OCI-LY3 (cell line): ENCODE measurements around the gene NUP98.

Experiments used
- H2AFZ ChIP-seq: fragments of 200-600, 300-600 bp; shearing (Covaris generic); 2 replicates; pipeline ENCODE4 v1.6.0; 2014; ENCODE audit warnings: antibody characterized with exemption, low read depth, low read length
- H3K27ac ChIP-seq: fragments of 200-600, 300-600 bp; sonication (generic); 2 replicates; pipeline ENCODE4 v1.5.1; 2014; ENCODE audit warnings: mild to moderate bottlenecking, low read length, moderate library complexity, mixed read lengths
- H3K27me3 ChIP-seq: fragments of 200-600, 300-600 bp; sonication (generic); 2 replicates; pipeline ENCODE4 v1.6.1; 2014; ENCODE audit warnings: low read depth, low read length, mixed read lengths
- H3K36me3 ChIP-seq: fragments of 200-600, 300-600 bp; sonication (generic); replicated peaks from 2 replicates; pipeline ENCODE3; 2014; ENCODE audit warnings: low read depth, low read length, mixed read lengths
- H3K4me1 ChIP-seq: fragments of 300-600, 200-600 bp; sonication (generic); 2 replicates; pipeline ENCODE4 v1.6.1; 2014; ENCODE audit warnings: low read length, mixed read lengths
- H3K4me2 ChIP-seq: fragments of 200-600, 300-600 bp; sonication (generic); 2 replicates; pipeline ENCODE4 v1.6.1; 2014; ENCODE audit warnings: low read length, mixed read lengths
- H3K4me3 ChIP-seq: fragments of 300-600, 200-600 bp; sonication (generic); 2 replicates; pipeline ENCODE4 v1.5.1; 2014; ENCODE audit warnings: antibody characterized with exemption, mild to moderate bottlenecking, low read length, moderate library complexity
- H3K79me2 ChIP-seq: fragments of 300-600, 200-600 bp; shearing (Covaris generic); 2 replicates; pipeline ENCODE4 v1.6.1; 2014; ENCODE audit warnings: mild to moderate bottlenecking, low read length, mixed read lengths
- H3K9ac ChIP-seq: fragments of 300-600, 200-600 bp; shearing (Covaris generic); 2 replicates; pipeline ENCODE4 v1.6.0; 2014; ENCODE audit warnings: mild to moderate bottlenecking, low read length, moderate library complexity
- H3K9me3 ChIP-seq: fragments of 200-600, 300-600 bp; shearing (Covaris generic); 2 replicates; pipeline ENCODE4 v1.6.1; 2014; ENCODE audit warnings: low read length, mixed read lengths; ENCODE audit not compliant: insufficient read depth
- H4K20me1 ChIP-seq: fragments of 200-600, 300-600 bp; sonication (generic); 2 replicates; pipeline ENCODE4 v1.6.1; 2016; ENCODE audit warnings: low read length, mixed read lengths; ENCODE audit not compliant: insufficient read depth
- EZH2phosphoT487 ChIP-seq: fragments of 200-600 bp; shearing (Covaris generic); IDR thresholded peaks from 2 replicates; pipeline ENCODE4 v1.6.1; 2018; ENCODE audit warnings: antibody characterized with exemption, mixed run types, low read depth
- TF ChIP-seq, protein P1 (sequence below): fragments of 200-600, 300-600 bp; sonication (generic); IDR thresholded peaks from 2 replicates; pipeline ENCODE4 v1.5.1; 2014; ENCODE audit warnings: antibody characterized with exemption, low read length, low read depth

NUP98 gene

GRCh38 chr11:3707176-3707575 is 90.2 kb downstream of the NUP98 start:
- TF ChIP-seq, protein P1, sequence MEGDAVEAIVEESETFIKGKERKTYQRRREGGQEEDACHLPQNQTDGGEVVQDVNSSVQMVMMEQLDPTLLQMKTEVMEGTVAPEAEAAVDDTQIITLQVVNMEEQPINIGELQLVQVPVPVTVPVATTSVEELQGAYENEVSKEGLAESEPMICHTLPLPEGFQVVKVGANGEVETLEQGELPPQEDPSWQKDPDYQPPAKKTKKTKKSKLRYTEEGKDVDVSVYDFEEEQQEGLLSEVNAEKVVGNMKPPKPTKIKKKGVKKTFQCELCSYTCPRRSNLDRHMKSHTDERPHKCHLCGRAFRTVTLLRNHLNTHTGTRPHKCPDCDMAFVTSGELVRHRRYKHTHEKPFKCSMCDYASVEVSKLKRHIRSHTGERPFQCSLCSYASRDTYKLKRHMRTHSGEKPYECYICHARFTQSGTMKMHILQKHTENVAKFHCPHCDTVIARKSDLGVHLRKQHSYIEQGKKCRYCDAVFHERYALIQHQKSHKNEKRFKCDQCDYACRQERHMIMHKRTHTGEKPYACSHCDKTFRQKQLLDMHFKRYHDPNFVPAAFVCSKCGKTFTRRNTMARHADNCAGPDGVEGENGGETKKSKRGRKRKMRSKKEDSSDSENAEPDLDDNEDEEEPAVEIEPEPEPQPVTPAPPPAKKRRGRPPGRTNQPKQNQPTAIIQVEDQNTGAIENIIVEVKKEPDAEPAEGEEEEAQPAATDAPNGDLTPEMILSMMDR: no peak
- TF ChIP-seq EZH2phosphoT487: no peak
- Histone ChIP-seq H3K9ac (no peak overlapping the region), H3K27ac (no peak overlapping the region), H3K36me3 (peaks cover 65% of the 10 kb centered on the region), H2AFZ (no peak overlapping the region), H3K9me3 (no peaks in the 10 kb centered on the region), H3K79me2 (no peaks in the 10 kb centered on the region; the same call in none of the 2 replicates), H4K20me1 (no peaks in the 10 kb centered on the region), H3K4me2 (no peak overlapping the region), H3K4me3 (no peak overlapping the region), H3K27me3 (no peaks in the 10 kb centered on the region), H3K4me1 (no peaks in the 10 kb centered on the region)

DNA sequence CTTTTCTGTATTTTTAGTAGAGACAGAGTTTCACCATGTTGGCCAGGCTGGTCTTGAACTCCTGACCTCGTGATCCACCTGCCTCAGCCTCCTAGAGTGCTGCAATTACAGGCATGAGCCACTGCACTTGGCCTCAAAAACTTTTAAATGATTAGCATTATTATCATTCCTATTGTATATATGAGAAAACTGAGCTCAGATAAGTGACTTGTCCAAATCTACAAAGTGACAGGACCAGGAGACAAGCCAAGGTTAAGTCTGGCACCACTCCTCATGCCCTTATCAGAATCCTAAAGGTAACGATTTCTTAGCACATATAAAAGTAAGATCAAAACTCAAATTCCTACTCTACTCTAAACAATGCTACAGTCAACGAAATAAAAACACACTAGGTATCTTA is 94.0 kb downstream of the NUP98 start:
- Histone ChIP-seq H4K20me1 (no peaks in the 10 kb centered on the region), H2AFZ (no peak overlapping the region), H3K9ac (no peak overlapping the region), H3K9me3 (no peaks in the 10 kb centered on the region), H3K36me3 (peaks cover 56% of the 10 kb centered on the region), H3K4me3 (no peak overlapping the region), H3K27me3 (no peaks in the 10 kb centered on the region), H3K27ac (no peak overlapping the region), H3K4me1 (no peaks in the 10 kb centered on the region), H3K79me2 (no peaks in the 10 kb centered on the region), H3K4me2 (no peak overlapping the region)
- TF ChIP-seq, protein P1: no peak
- no peak for TF ChIP-seq EZH2phosphoT487

- Histone ChIP-seq H2AFZ (no peak overlapping the region), H3K27me3 (no peaks in the 10 kb centered on the region), H3K4me1 (no peaks in the 10 kb centered on the region), H3K9me3 (no peaks in the 10 kb centered on the region), H3K36me3 (peaks cover 54% of the 10 kb centered on the region), H3K4me3 (no peak overlapping the region), H3K4me2 (no peak overlapping the region), H3K9ac (no peak overlapping the region), H4K20me1 (no peaks in the 10 kb centered on the region), H3K79me2 (no peaks in the 10 kb centered on the region), H3K27ac (no peak overlapping the region)
- TF ChIP-seq, protein P1: no peak
- no peak for TF ChIP-seq EZH2phosphoT487
Observed at GRCh38 chr11:3700910-3701309, 96.4 kb downstream of the NUP98 start.

DNA sequence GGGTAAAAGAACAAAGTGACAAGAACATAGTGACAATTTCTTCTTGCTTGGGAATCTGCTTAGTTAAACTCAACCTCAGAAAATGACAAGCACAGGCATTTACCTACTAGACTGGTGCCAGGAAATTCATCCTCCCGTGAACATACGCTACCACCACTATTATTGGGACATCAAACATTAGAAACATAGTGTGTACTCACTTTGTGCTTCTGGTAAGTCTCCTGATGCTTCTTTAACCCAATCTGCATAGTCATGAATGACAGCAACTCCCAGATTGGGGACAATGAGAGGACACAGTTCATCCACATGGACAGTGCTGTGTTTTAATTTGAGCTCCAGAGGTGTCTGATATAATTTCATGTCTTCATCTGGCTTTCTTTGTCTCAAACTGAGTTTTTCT is 96.9 kb downstream of the NUP98 start:
- TF ChIP-seq, protein P1: no peak
- TF ChIP-seq EZH2phosphoT487: no peak
- Histone ChIP-seq H3K4me1 (no peaks in the 10 kb centered on the region), H4K20me1 (no peaks in the 10 kb centered on the region), H3K4me2 (no peak overlapping the region), H3K4me3 (no peak overlapping the region), H3K9me3 (no peaks in the 10 kb centered on the region), H3K27ac (no peak overlapping the region), H3K36me3 (peaks cover 56% of the 10 kb centered on the region), H3K27me3 (no peaks in the 10 kb centered on the region), H3K79me2 (no peaks in the 10 kb centered on the region), H3K9ac (no peak overlapping the region), H2AFZ (no peak overlapping the region)
